Stimulated activated effector memory CD8-positive, alpha-beta T cell treated with anti-CD3 and anti-CD28 coated beads, Interleukin-12 subunit alpha, Interleukin-12 subunit beta, amount 100 ng/mL, for 72 hours (primary cell): Measurements from ENCODE around the gene SULT2B1.

ENCODE experiments used
- ATAC-seq: fragments of 150-1000 bp; cut with Tn5 transposase; 2 replicates; pipeline ENCODE4 v1.10.0; 2021
- DNase-seq, 2 donors: peaks; one replicate each; pipeline ENCODE4 v3.0.0; 2021 to 2022; ENCODE audit warnings: low spot score in 2 of 2
- H3K27ac Mint-ChIP-seq: one replicate; pipeline ENCODE4 v1.8.0; 2022; ENCODE audit warnings: mild to moderate bottlenecking, mixed read lengths
- H3K36me3 Mint-ChIP-seq: one replicate; pipeline ENCODE4 v1.8.0; 2022; ENCODE audit warnings: mild to moderate bottlenecking, mixed read lengths
- H3K4me1 Mint-ChIP-seq: one replicate; pipeline ENCODE4 v1.8.0; 2022; ENCODE audit warnings: mixed read lengths
- H3K4me3 Mint-ChIP-seq: one replicate; pipeline ENCODE4 v1.8.0; 2022; ENCODE audit warnings: mild to moderate bottlenecking, mixed read lengths
- H3K9me3 Mint-ChIP-seq: one replicate; pipeline ENCODE4 v1.8.0; 2022; ENCODE audit warnings: mixed read lengths

SULT2B1 gene

DNA sequence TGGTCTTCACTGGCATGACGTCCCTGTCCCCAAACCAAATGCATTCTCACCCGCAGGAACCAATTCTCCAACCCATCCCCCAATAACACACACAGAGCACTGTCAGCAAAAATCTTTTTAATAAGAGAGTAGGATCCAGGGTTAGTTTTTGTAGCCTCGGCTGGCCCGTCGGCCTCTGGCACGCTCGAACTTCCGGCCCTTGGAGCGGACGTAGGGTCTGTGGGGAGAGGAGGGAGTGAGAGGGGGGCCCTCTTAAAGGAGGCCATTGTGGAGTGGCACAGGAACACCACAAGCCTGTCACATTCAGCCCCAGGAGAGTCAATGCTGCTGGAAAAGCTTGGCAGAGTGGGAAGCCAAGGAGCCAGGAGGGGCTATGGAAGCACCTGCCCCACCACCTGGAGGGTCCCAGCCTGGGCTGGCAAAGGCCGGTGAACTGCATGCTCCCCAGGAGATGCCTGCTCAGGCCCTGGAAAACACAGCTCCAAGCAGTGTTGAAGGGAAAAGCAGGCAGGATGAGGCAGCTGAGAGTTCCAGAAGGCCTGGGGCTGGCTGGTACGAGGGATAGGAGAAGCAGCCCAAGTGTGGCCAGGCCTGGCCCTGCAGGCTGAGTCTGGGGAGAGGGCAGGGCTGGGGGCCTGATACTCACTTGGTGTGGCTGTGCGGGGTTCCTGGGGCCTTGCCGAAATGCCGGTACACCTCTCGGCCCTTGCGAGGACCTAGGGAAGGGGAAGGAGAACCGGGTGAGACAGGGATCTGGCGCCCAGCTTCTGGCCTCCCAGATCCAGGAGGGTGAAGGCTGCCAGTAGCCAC is 63.5 kb downstream of the SULT2B1 start:
- Mint-ChIP-seq H3K36me3 (peaks cover 77% of the 10 kb centered on the region), H3K4me3 (peak overlapping the region; percentile 91)

DNA sequence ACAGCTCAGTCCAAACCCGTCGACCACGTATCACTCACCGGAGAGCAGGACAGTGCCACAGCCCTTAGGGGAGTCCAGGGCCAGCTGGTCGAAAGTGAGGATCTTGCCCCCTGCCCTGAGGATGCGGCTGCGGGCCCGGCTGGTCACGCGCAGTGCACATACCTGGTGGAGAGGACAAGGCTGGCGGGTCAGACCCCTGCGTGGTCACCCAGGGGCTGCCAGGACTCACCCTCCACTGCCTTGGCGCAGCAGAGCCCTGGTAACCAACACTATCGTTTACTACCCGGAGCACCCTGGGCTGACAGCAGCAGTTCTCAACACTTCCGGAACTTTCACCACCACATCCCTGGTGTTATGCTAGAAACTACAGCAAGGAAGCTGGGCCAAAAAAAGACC is 64.1 kb downstream of the SULT2B1 start:
- no peaks in the 10 kb centered on the region for H3K9me3 Mint-ChIP-seq
- H3K4me1 Mint-ChIP-seq: peaks cover 56% of the 10 kb centered on the region
- peak overlapping the region; percentile 99 for H3K27ac Mint-ChIP-seq
- H3K4me3 Mint-ChIP-seq: peak overlapping the region; percentile 91
- ATAC-seq (no peak), DNase-seq (no peak)
- peaks cover 79% of the 10 kb centered on the region for H3K36me3 Mint-ChIP-seq

More for the DNA sequence above, 63.5 kb downstream of the SULT2B1 start:
- H3K9me3 Mint-ChIP-seq: no peaks in the 10 kb centered on the region
- DNase-seq: no peak
- peak overlapping the region; percentile 99 for H3K27ac Mint-ChIP-seq
- no peak for ATAC-seq
- H3K4me1 Mint-ChIP-seq: peaks cover 56% of the 10 kb centered on the region

DNA sequence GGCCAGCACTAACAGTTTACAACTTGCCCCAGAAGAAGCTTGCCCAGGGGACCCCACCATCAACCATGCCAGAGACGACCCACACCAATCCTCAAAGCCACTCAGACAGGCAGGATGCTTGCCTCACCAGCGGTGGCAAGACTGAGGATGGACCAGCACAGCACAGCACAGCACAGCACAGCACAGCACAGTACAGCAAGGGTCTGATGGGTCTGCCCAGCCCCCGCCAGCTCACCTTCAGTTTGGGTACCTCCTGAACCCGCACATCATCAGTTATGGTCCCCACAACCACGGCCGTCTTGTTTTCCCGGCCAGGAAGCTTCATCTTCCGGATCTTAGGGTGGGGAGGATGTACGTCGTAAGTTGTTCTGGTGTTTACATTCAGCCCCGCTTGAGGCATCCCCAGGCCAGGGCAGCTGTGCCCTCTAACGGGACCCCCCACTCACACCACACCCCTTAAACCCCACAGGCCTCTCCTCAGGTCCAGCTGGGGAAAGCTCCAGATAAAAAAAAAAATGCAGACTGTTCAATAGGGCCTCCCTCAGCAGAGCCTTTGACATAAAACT is 64.6 kb downstream of the SULT2B1 start:
- DNase-seq: no peak
- H3K9me3 Mint-ChIP-seq: no peaks in the 10 kb centered on the region
- no peak for ATAC-seq
- peak overlapping the region; percentile 91 for H3K4me3 Mint-ChIP-seq
- H3K4me1 Mint-ChIP-seq: peaks cover 56% of the 10 kb centered on the region
- peak overlapping the region; percentile 99 for H3K27ac Mint-ChIP-seq
- peaks cover 84% of the 10 kb centered on the region for H3K36me3 Mint-ChIP-seq

- ATAC-seq (no peak), DNase-seq (no peak)
- peaks cover 87% of the 10 kb centered on the region for H3K36me3 Mint-ChIP-seq
- peaks cover 58% of the 10 kb centered on the region for H3K4me1 Mint-ChIP-seq
- no peaks in the 10 kb centered on the region for H3K9me3 Mint-ChIP-seq
- peak overlapping the region; percentile 91 for H3K4me3 Mint-ChIP-seq
- peak overlapping the region; percentile 99 for H3K27ac Mint-ChIP-seq
Observed at GRCh38 chr19:48617146-48617937, 65.4 kb downstream of the SULT2B1 start.

DNA sequence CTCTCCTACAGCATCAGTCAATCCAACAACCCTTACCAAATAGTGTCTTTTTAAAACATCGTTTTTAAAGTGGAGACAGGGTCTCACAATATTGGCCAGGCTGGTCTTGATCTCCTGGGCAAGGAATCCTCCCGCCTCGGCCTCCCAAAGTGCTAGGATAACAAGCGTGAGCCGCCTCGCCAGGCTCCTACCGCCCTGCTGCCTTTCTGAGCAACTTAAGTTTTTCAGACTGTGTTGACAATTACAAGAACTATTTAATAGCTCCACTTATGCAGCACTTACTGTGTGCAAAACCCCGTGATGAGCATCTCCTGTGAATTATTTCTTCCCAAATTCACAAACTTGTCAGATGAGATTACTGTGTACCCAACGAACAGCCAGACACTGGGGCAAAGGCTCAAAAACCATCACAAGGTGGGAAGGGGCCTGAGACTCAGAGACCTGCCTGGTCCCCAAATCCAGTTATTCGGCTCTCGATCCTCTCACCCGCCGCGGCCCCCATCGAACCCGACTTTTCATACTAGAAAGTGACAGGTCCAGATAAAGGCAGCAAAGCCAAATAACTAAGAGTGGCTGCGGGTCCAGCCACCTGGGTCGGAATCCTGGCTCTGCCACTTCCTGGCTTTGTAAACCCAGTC is 66.4 kb downstream of the SULT2B1 start:
- H3K4me3 Mint-ChIP-seq: peak overlapping the region; percentile 91
- H3K9me3 Mint-ChIP-seq: no peaks in the 10 kb centered on the region
- H3K4me1 Mint-ChIP-seq: peaks cover 66% of the 10 kb centered on the region
- peak overlapping the region; percentile 99 for H3K27ac Mint-ChIP-seq
- no peak for ATAC-seq
- H3K36me3 Mint-ChIP-seq: peaks cover 94% of the 10 kb centered on the region
- no peak for DNase-seq

- peak; percentile 89 for ATAC-seq
- Mint-ChIP-seq H3K36me3 (peaks cover 94% of the 10 kb centered on the region), H3K27ac (peak within 1 kb of the TSS; percentile 99), H3K9me3 (no peaks in the 10 kb centered on the region), H3K4me1 (peaks cover 67% of the 10 kb centered on the region), H3K4me3 (peak within 1 kb of the TSS; percentile 91)
- peak; percentile 94 to 97 for DNase-seq
Observed at GRCh38 chr19:48618916-48619691, 67.1 kb downstream of the SULT2B1 start, which contains the start of the genes RPL18 and SPHK2. Gene RPL18, minus strand, starts transcription at chr19:48619178. Its CDS starts 35 bp downstream, at chr19:48619143. Gene SPHK2, plus strand, starts transcription at chr19:48619506. Its CDS starts 1,009 bp downstream, at chr19:48620515.

- ATAC-seq (no peak), DNase-seq (no peak)
- Mint-ChIP-seq H3K4me1 (peaks cover 74% of the 10 kb centered on the region), H3K9me3 (no peaks in the 10 kb centered on the region), H3K36me3 (peaks cover 90% of the 10 kb centered on the region), H3K4me3 (peak overlapping the region; percentile 91), H3K27ac (peak overlapping the region; percentile 99)
Observed at GRCh38 chr19:48619692-48620585, 68.0 kb downstream of the SULT2B1 start.

DNA sequence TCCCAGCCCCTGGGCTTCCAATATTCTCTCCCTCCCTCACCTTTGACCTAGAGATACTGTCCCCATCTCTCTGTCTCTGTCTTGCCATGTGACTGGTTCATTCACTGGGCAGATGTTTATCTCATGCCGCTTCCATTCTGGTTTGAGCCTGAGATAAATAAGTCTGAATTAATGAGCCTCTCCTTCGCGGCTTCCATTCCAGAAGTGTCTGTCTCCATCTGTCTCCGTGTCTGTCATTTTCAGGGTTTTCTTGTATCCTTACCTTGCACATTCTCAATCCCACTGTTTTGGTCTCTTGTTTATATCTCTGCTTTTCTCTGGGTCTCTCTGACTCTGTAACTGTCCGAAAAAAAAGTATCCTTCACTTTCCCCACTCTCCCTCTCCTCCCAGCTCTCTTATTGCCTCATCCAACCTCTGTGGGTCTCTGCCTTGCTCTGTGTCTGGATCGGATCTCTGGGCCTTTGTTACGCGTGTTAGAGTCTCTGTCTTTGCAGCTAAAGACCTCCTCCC is 71.6 kb downstream of the SULT2B1 start:
- peak overlapping the region; percentile 95 for H3K27ac Mint-ChIP-seq
- H3K4me3 Mint-ChIP-seq: peak overlapping the region; percentile 78
- peaks cover 60% of the 10 kb centered on the region for H3K4me1 Mint-ChIP-seq
- H3K36me3 Mint-ChIP-seq: peaks cover 65% of the 10 kb centered on the region
- no peak for DNase-seq
- ATAC-seq: no peak
- no peaks in the 10 kb centered on the region for H3K9me3 Mint-ChIP-seq

- peak; percentile 90 to 97 for DNase-seq
- peak; percentile 82 for ATAC-seq
- Mint-ChIP-seq H3K4me3 (peak overlapping the region; percentile 78), H3K27ac (peak overlapping the region; percentile 95), H3K4me1 (peaks cover 62% of the 10 kb centered on the region), H3K36me3 (peaks cover 60% of the 10 kb centered on the region), H3K9me3 (no peaks in the 10 kb centered on the region)
Observed at GRCh38 chr19:48624067-48624594, 72.2 kb downstream of the SULT2B1 start.

- H3K4me3 Mint-ChIP-seq: peak overlapping the region; percentile 78
- no peak for DNase-seq
Observed at GRCh38 chr19:48624791-48625723, 73.1 kb downstream of the SULT2B1 start.

DNA sequence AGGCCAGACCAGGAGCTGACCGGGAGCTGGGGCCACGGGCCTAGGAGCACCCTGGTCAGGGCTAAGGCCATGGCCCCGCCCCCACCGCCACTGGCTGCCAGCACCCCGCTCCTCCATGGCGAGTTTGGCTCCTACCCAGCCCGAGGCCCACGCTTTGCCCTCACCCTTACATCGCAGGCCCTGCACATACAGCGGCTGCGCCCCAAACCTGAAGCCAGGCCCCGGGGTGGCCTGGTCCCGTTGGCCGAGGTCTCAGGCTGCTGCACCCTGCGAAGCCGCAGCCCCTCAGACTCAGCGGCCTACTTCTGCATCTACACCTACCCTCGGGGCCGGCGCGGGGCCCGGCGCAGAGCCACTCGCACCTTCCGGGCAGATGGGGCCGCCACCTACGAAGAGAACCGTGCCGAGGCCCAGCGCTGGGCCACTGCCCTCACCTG is 73.9 kb downstream of the SULT2B1 start:
- DNase-seq (no peak), ATAC-seq (no peak)
- Mint-ChIP-seq H3K36me3 (peaks cover 59% of the 10 kb centered on the region), H3K4me3 (no peak overlapping the region), H3K9me3 (no peaks in the 10 kb centered on the region), H3K4me1 (peaks cover 51% of the 10 kb centered on the region), H3K27ac (peak overlapping the region; percentile 95)

More at GRCh38 chr19:48624791-48625723, 73.1 kb downstream of the SULT2B1 start:
- H3K36me3 Mint-ChIP-seq: peaks cover 58% of the 10 kb centered on the region
- H3K4me1 Mint-ChIP-seq: peaks cover 55% of the 10 kb centered on the region
- H3K9me3 Mint-ChIP-seq: no peaks in the 10 kb centered on the region
- peak overlapping the region; percentile 95 for H3K27ac Mint-ChIP-seq
- no peak for ATAC-seq

GRCh38 chr19:48627201-48627864 is 75.4 kb downstream of the SULT2B1 start:
- Mint-ChIP-seq H3K36me3 (peaks cover 48% of the 10 kb centered on the region), H3K27ac (peak overlapping the region; percentile 69), H3K4me3 (no peak overlapping the region), H3K4me1 (peaks cover 48% of the 10 kb centered on the region), H3K9me3 (no peaks in the 10 kb centered on the region)
- ATAC-seq (peak; percentile 71), DNase-seq (no peak)
